WI38 (cell line): ENCODE measurements around the gene PEX14.
"Not testable (repeated sequence)": the region's sequence is repeated elsewhere in the genome, so short reads cannot be mapped to it uniquely, and the experiment has no call there.

ENCODE experiments used
- H3K4me3 ChIP-seq: 2 replicates; pipeline ENCODE4 v1.5.1; 2011; ENCODE audit warnings: low read depth, mild to moderate bottlenecking, control low read depth, low read length
- TF ChIP-seq, protein P1 (sequence below): IDR thresholded peaks from 2 replicates; pipeline ENCODE4 v1.5.1; 2012; ENCODE audit warnings: low read depth, mild to moderate bottlenecking, control low read depth, low read length

PEX14 gene

GRCh38 chr1:10456048-10456447 lies 18.7 kb upstream of the PEX14 start:
- H3K4me3 ChIP-seq = no peak overlapping the region
- TF ChIP-seq, protein P1, sequence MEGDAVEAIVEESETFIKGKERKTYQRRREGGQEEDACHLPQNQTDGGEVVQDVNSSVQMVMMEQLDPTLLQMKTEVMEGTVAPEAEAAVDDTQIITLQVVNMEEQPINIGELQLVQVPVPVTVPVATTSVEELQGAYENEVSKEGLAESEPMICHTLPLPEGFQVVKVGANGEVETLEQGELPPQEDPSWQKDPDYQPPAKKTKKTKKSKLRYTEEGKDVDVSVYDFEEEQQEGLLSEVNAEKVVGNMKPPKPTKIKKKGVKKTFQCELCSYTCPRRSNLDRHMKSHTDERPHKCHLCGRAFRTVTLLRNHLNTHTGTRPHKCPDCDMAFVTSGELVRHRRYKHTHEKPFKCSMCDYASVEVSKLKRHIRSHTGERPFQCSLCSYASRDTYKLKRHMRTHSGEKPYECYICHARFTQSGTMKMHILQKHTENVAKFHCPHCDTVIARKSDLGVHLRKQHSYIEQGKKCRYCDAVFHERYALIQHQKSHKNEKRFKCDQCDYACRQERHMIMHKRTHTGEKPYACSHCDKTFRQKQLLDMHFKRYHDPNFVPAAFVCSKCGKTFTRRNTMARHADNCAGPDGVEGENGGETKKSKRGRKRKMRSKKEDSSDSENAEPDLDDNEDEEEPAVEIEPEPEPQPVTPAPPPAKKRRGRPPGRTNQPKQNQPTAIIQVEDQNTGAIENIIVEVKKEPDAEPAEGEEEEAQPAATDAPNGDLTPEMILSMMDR = no peak

DNA sequence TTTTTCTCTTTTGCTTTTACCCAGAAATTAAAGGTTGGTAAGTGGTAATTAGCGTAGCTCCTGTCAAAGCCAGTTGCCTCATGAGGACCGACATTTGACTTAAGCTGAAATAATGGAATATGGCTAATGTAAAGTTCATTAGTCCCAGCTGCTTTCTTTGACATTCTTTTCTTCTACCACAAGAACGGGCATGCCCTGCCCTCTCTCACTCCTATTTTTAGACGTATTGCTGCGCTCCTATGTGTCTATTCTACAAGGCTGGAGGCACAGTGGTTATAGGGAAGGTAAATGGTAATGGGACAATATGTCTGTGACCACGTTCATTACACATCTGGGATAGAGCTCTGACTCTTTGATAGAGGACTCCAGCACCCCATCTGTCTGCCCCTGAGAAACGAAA lies 18.1 kb upstream of the PEX14 start:
- TF ChIP-seq, protein P1 = no peak
- no peak overlapping the region for H3K4me3 ChIP-seq

- not testable (repeated sequence) for H3K4me3 ChIP-seq
Observed at GRCh38 chr1:10457462-10457861, 17.3 kb upstream of the PEX14 start.

- TF ChIP-seq, protein P1 = no peak
- H3K4me3 ChIP-seq = no peak overlapping the region
Observed at GRCh38 chr1:10457875-10458274, 16.9 kb upstream of the PEX14 start.

- TF ChIP-seq, protein P1 = no peak
- H3K4me3 ChIP-seq = no peak overlapping the region
Observed at GRCh38 chr1:10459184-10459583, 15.6 kb upstream of the PEX14 start.

GRCh38 chr1:10467078-10467477 lies 7.7 kb upstream of the PEX14 start:
- TF ChIP-seq, protein P1 = no peak

DNA sequence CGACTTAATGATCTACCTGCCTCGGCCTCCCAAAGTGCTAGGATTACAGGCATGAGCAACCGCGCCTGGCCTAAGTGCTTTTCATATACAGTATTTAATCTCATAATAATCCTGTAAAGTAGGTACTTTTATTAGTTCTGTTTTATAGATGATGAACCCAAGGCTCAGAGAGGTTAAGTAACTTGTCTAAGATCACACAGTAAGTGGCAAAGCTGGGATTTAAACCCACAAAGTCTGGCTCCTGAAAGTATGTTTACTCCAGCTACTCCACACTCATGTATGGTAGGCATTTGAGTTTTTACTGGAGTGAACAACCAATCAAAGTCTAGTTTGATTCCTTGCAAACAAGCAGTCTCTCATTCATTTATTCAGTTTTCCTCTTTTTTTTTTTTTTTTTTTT lies 4.7 kb upstream of the PEX14 start:
- TF ChIP-seq, protein P1 = no peak
- H3K4me3 ChIP-seq = no peak overlapping the region

More at GRCh38 chr1:10467078-10467477, 7.7 kb upstream of the PEX14 start:
- no peak overlapping the region for H3K4me3 ChIP-seq
